ENCODE measurements around the gene ARF1. TPM values are rescaled to one million over a fixed set of nuclear protein-coding genes. Genes with fewer than 3 reads are reported as not detected.
"Not testable (repeated sequence)": the region's sequence is repeated elsewhere in the genome, so short reads cannot be mapped to it uniquely, and the experiment has no call there.

Gene ARF1
- polyA plus RNA-seq, 3 donors: 580 to 789 (median 603) TPM

DNA sequence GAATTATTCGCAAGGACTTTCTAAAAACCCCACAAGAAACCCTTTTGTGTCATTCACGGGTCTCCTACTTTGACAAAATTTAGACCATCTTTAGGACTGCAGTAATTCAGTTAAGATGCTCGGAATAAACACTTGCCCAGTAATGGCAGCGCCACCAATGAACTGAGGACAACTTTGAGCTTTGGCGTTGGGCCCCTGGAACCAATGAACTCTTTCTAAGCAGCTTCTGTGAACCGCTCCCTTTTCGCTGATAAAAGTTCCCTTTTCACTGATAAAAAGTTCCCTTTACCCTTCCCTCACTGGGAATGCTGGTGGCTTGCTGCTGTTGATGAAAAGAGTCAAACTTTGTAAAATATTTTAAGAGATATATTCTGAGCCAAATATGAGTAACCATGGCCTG lies 28.0 kb downstream of the ARF1 start:
- H4K20me1 ChIP-seq (ENCODE audit: insufficient read depth, low read length): no peaks in the 10 kb centered on the region
- no peaks in the 10 kb centered on the region for H3K27me3 ChIP-seq (ENCODE audit: control insufficient read depth in 2 of 2, insufficient read depth in 2 of 2, low read length in 2 of 2)
- H3K9ac ChIP-seq (ENCODE audit: insufficient read depth, low read length, poor library complexity, severe bottlenecking): no peak overlapping the region
- H3K27me3 Mint-ChIP-seq (ENCODE audit: low read depth in 3 of 3): no peaks in the 10 kb centered on the region
- TF ChIP-seq, protein P1, sequence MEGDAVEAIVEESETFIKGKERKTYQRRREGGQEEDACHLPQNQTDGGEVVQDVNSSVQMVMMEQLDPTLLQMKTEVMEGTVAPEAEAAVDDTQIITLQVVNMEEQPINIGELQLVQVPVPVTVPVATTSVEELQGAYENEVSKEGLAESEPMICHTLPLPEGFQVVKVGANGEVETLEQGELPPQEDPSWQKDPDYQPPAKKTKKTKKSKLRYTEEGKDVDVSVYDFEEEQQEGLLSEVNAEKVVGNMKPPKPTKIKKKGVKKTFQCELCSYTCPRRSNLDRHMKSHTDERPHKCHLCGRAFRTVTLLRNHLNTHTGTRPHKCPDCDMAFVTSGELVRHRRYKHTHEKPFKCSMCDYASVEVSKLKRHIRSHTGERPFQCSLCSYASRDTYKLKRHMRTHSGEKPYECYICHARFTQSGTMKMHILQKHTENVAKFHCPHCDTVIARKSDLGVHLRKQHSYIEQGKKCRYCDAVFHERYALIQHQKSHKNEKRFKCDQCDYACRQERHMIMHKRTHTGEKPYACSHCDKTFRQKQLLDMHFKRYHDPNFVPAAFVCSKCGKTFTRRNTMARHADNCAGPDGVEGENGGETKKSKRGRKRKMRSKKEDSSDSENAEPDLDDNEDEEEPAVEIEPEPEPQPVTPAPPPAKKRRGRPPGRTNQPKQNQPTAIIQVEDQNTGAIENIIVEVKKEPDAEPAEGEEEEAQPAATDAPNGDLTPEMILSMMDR (IDR thresholded peaks at IDR 0.05): no peak
- peaks cover 29% of the 10 kb centered on the region for H3K4me1 Mint-ChIP-seq
- peak overlapping the region in 1 of 2 donors; percentile 90 for H3K4me3 Mint-ChIP-seq
- peak overlapping the region in 3 of 7 donors; percentile 57 to 75 (median 65) for H3K27ac Mint-ChIP-seq
- no peak overlapping the region for H3K27ac ChIP-seq (ENCODE audit: low read depth in 1 of 2, low read length in 2 of 2)
- no peak overlapping the region for H3K4me2 ChIP-seq (replicated peaks; ENCODE audit: extremely low read depth, low read length, poor library complexity, severe bottlenecking)
- H2AFZ ChIP-seq (ENCODE audit: insufficient read depth, low read depth, low read length, poor library complexity, severe bottlenecking): no peak overlapping the region
- DNase-seq: no peak
- peaks cover 34% of the 10 kb centered on the region for H3K79me2 ChIP-seq (ENCODE audit: insufficient read depth, low read length)
- intact Hi-C loops (cut with micrococcal nuclease): loop anchor here in 1 of 2 donors (5.0 kb wide), 1 partner anchor 347 kb away; a partner anchor contains a TSS
- peak overlapping the region in 1 of 3 experiments; percentile 92 for H3K4me3 ChIP-seq (replicated peaks in 1 of 3; ENCODE audit: low read depth in 2 of 3, low read length in 3 of 3)
- peaks cover 19 to 35% of the 10 kb centered on the region in 2 donors for H3K4me1 ChIP-seq (ENCODE audit: control insufficient read depth in 1 of 2, insufficient read depth in 2 of 2, low read length in 2 of 2)
- no peaks in the 10 kb centered on the region for H3K9me3 ChIP-seq (replicated peaks in 1 of 2; ENCODE audit: control insufficient read depth in 1 of 2, insufficient read depth in 1 of 2, low read length in 2 of 2)
- peaks cover 0 to 4% (median 1%) of the 10 kb centered on the region in 7 donors for H3K9me3 Mint-ChIP-seq
- peaks cover 11 to 21% of the 10 kb centered on the region in 2 donors for H3K36me3 ChIP-seq (replicated peaks in 1 of 2; ENCODE audit: control insufficient read depth in 1 of 2, insufficient read depth in 2 of 2, low read length in 2 of 2)
- WGBS (ENCODE audit: insufficient coverage): 100% methylated on average over 4 of the region's 7 CpGs
- H3K36me3 Mint-ChIP-seq: peaks cover 13 to 20% of the 10 kb centered on the region in 2 donors

DNA sequence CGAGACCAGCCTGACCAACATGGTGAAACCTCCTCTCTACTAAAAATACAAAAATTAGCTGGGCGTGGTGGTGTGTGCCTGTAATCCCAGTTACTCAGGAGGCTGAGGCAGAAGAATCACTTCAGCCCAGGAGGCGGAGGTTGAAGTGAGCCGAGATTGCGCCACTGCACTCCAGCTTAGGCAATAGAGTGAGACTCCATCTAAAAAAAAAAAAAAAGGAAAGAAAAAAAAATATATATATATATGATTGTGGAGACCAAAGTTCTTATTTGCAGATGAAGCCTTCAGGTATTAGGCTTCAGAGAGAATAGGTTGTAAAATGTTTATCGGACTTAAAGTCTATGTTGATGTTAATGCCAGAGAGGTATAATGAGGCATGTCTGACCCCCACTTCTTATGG lies 28.8 kb downstream of the ARF1 start:
- peaks cover 31% of the 10 kb centered on the region for H3K79me2 ChIP-seq (ENCODE audit: insufficient read depth, low read length)
- not testable (repeated sequence) for H3K4me3 Mint-ChIP-seq

More for the DNA sequence above, 28.8 kb downstream of the ARF1 start:
- Histone ChIP-seq H3K4me1 (ENCODE audit: control insufficient read depth in 1 of 2, insufficient read depth in 2 of 2, low read length in 2 of 2) (peaks cover 19 to 35% of the 10 kb centered on the region in 2 donors), H3K36me3 (replicated peaks in 1 of 2; ENCODE audit: control insufficient read depth in 1 of 2, insufficient read depth in 2 of 2, low read length in 2 of 2) (peaks cover 7 to 15% of the 10 kb centered on the region in 2 donors)
- H3K27me3 ChIP-seq (ENCODE audit: control insufficient read depth in 2 of 2, insufficient read depth in 2 of 2, low read length in 2 of 2); H3K27ac ChIP-seq (ENCODE audit: low read depth in 1 of 2, low read length in 2 of 2); H3K9me3 Mint-ChIP-seq; H2AFZ ChIP-seq (ENCODE audit: insufficient read depth, low read depth, low read length, poor library complexity, severe bottlenecking); H3K4me3 ChIP-seq (replicated peaks in 1 of 3; ENCODE audit: low read depth in 2 of 3, low read length in 3 of 3); H3K9me3 ChIP-seq (replicated peaks in 1 of 2; ENCODE audit: control insufficient read depth in 1 of 2, insufficient read depth in 1 of 2, low read length in 2 of 2); H4K20me1 ChIP-seq (ENCODE audit: insufficient read depth, low read length); H3K9ac ChIP-seq (ENCODE audit: insufficient read depth, low read length, poor library complexity, severe bottlenecking); H3K4me2 ChIP-seq (replicated peaks; ENCODE audit: extremely low read depth, low read length, poor library complexity, severe bottlenecking); H3K27me3 Mint-ChIP-seq (ENCODE audit: low read depth in 3 of 3): not testable (repeated sequence)
- peak in 1 of 3 donors; percentile 37 for DNase-seq
- WGBS (ENCODE audit: insufficient coverage): no CpG with 5 or more reads among the region's 6 CpGs
- Mint-ChIP-seq H3K27ac (peak overlapping the region in 5 of 7 donors; percentile 1 to 75 (median 57)), H3K36me3 (peaks cover 11 to 15% of the 10 kb centered on the region in 2 donors), H3K4me1 (peaks cover 29% of the 10 kb centered on the region)
- intact Hi-C loops (cut with micrococcal nuclease): loop anchor here in 1 of 2 donors (5.0 kb wide), 1 partner anchor 346 kb away; a partner anchor contains a TSS

Data from CD14-positive monocyte (primary cell).